Nephron progenitor cell (in vitro differentiated cells): ENCODE results near the gene RHOV.
A peak's percentile ranks its signal among the peaks of the same experiment; 100 is the strongest.

Experiments used
- DNase-seq: peaks from one replicate; pipeline ENCODE4 v3.0.0; 2021
- H3K27ac Mint-ChIP-seq: 2 replicates; pipeline ENCODE4 v1.8.0; 2021; ENCODE audit warnings: mild to moderate bottlenecking, moderate library complexity, mixed read lengths
- H3K27me3 Mint-ChIP-seq: 2 replicates; pipeline ENCODE4 v1.8.0; 2021; ENCODE audit warnings: mild to moderate bottlenecking, low read depth, mixed read lengths; ENCODE audit not compliant: poor library complexity
- H3K36me3 Mint-ChIP-seq: 2 replicates; pipeline ENCODE4 v1.8.0; 2021; ENCODE audit warnings: low read depth, mixed read lengths
- H3K4me1 Mint-ChIP-seq: 2 replicates; pipeline ENCODE4 v1.8.0; 2021; ENCODE audit warnings: mixed read lengths
- H3K4me3 Mint-ChIP-seq: 2 replicates; pipeline ENCODE4 v1.8.0; 2021; ENCODE audit warnings: mild to moderate bottlenecking, moderate library complexity, mixed read lengths
- H3K9me3 Mint-ChIP-seq: 2 replicates; pipeline ENCODE4 v1.8.0; 2021; ENCODE audit warnings: mild to moderate bottlenecking, moderate library complexity, mixed read lengths
- CTCF ChIP-seq: fragments of 200-600 bp; sonication (generic); IDR thresholded peaks from 2 replicates; pipeline ENCODE4 v1.5.0; 2021; ENCODE audit warnings: antibody characterized with exemption

Gene RHOV

GRCh38 chr15:40843885-40844695 is 29.9 kb downstream of the RHOV start, which contains the start of gene SPINT1:
Gene SPINT1 (plus strand): TSS chr15:40844048. CDS start chr15:40844555, 507 bp downstream.
- Mint-ChIP-seq H3K4me1 (peaks cover 46% of the 10 kb centered on the region), H3K9me3 (no peaks in the 10 kb centered on the region), H3K27me3 (peaks cover 71% of the 10 kb centered on the region), H3K27ac (peak within 1 kb of the TSS; percentile 83), H3K4me3 (peak within 1 kb of the TSS; percentile 86), H3K36me3 (no peaks in the 10 kb centered on the region)
- TF ChIP-seq CTCF = no peak
- DNase-seq = peak; percentile 65

GRCh38 chr15:40843261-40843884 is 30.7 kb downstream of the RHOV start:
- Mint-ChIP-seq H3K9me3 (no peaks in the 10 kb centered on the region), H3K27me3 (peaks cover 70% of the 10 kb centered on the region), H3K27ac (no peak overlapping the region), H3K36me3 (no peaks in the 10 kb centered on the region), H3K4me3 (peak overlapping the region; percentile 84), H3K4me1 (peaks cover 46% of the 10 kb centered on the region)
- TF ChIP-seq CTCF = no peak
- DNase-seq = peak; percentile 23

- no peak for TF ChIP-seq CTCF
- Mint-ChIP-seq H3K9me3 (no peaks in the 10 kb centered on the region), H3K4me1 (peaks cover 29% of the 10 kb centered on the region), H3K4me3 (no peak overlapping the region), H3K27ac (no peak overlapping the region), H3K27me3 (peaks cover 79% of the 10 kb centered on the region), H3K36me3 (no peaks in the 10 kb centered on the region)
- DNase-seq = no peak
These were observed 32.3 kb downstream of the RHOV start for GRCh38 chr15:40841741-40842140.

- no peak for DNase-seq
These were observed 35.3 kb downstream of the RHOV start for GRCh38 chr15:40838756-40839155.

GRCh38 chr15:40836020-40836419 is 38.0 kb downstream of the RHOV start:
- no peak for DNase-seq

More at GRCh38 chr15:40838756-40839155, 35.3 kb downstream of the RHOV start:
- no peak overlapping the region for H3K27ac Mint-ChIP-seq
- H3K4me1 Mint-ChIP-seq = peaks cover 13% of the 10 kb centered on the region
- no peaks in the 10 kb centered on the region for H3K36me3 Mint-ChIP-seq
- H3K9me3 Mint-ChIP-seq = no peaks in the 10 kb centered on the region
- TF ChIP-seq CTCF = no peak
- H3K4me3 Mint-ChIP-seq = no peak overlapping the region
- peaks cover 54% of the 10 kb centered on the region for H3K27me3 Mint-ChIP-seq

More at GRCh38 chr15:40836020-40836419, 38.0 kb downstream of the RHOV start:
- H3K4me1 Mint-ChIP-seq = peaks cover 5% of the 10 kb centered on the region
- H3K36me3 Mint-ChIP-seq = no peaks in the 10 kb centered on the region
- peaks cover 27% of the 10 kb centered on the region for H3K27me3 Mint-ChIP-seq
- no peak overlapping the region for H3K27ac Mint-ChIP-seq
- no peak overlapping the region for H3K4me3 Mint-ChIP-seq
- no peaks in the 10 kb centered on the region for H3K9me3 Mint-ChIP-seq
- no peak for TF ChIP-seq CTCF
